K562 (cell line): ENCODE data around the gene PRKAR1A. TPM values are rescaled to one million over a fixed set of nuclear protein-coding genes. Genes with fewer than 3 reads are reported as not detected.

Source experiments
- ATAC-seq: fragments of 200-7000 bp; cut with Tn5 transposase; 3 replicates; pipeline ENCODE4 v1.9.1; 2020; ENCODE audit warnings: moderate library complexity
- BruUV-seq: library from RNA; stranded (reverse); fragments of 400-500 nt; replicated peaks from 2 replicates; lab custom pipeline; 2021; lab: Mats Ljungman, UMichigan
- CTCF ChIA-PET: fragments of 300-600 bp; formaldehyde crosslinking; extraction: SDS; loops from one replicate; lab custom pipeline; 2021; ENCODE audit warnings: low intra/inter-chr PET ratio; lab: Yijun Ruan, JAX
- POLR2A ChIA-PET: fragments of 300-600, 350-650 bp; sonication (Branson Sonifier 250); formaldehyde crosslinking; extraction: SDS; loops from one replicate; lab custom pipeline; 2021; ENCODE audit warnings: antibody characterized with exemption, inconsistent platforms; lab: Yijun Ruan, JAX
- DNase-seq, 4 experiments: peaks; one replicate each; pipeline versions ENCODE4 v3.0.0 to v3.0.0-alpha.2; 2011 to 2018; ENCODE audit warnings: low spot score in 3 of 4, mixed read lengths in 3 of 4; ENCODE audit errors: extremely low read depth in 1 of 4
- FAIRE-seq: peaks from 2 replicates; lab custom pipeline; 2011; peaks lifted over from hg19 to GRCh38; lab: Jason Lieb, UNC
- H2AFZ ChIP-seq: 2 replicates; pipeline ENCODE4 v1.6.0; 2011; ENCODE audit warnings: low read depth, low read length, control low read depth, inconsistent platforms
- H3K27ac ChIP-seq: fragments of 200-600 bp; 3 replicates; pipeline ENCODE4 v1.8.0; 2011; ENCODE audit warnings: low read depth, mild to moderate bottlenecking, control low read depth, inconsistent platforms, low read length, moderate library complexity, mixed read lengths; ENCODE audit errors: extremely low read depth
- H3K27me3 ChIP-seq, 2 experiments: fragments of 300-600 bp in 1 of 2; 2 replicates in 1 of 2; 3 replicates in 1 of 2; pipeline versions ENCODE4 v1.6.0 to v1.8.0; 2011; ENCODE audit warnings: inconsistent platforms in 2 of 2, low read length in 2 of 2, mild to moderate bottlenecking in 1 of 2, mixed read lengths in 1 of 2, moderate library complexity in 1 of 2; ENCODE audit not compliant: control insufficient read depth in 2 of 2, insufficient read depth in 2 of 2
- H3K36me3 ChIP-seq: fragments of 300-600 bp; 3 replicates; pipeline ENCODE4 v1.8.0; 2011; ENCODE audit warnings: mild to moderate bottlenecking, low read length, inconsistent platforms; ENCODE audit not compliant: control insufficient read depth, insufficient read depth
- H3K4me1 ChIP-seq, 2 experiments: fragments of 200-600 bp in 1 of 2; replicated peaks in 1 of 2; 2 replicates in 1 of 2; 3 replicates in 1 of 2; pipeline versions ENCODE4 v1.5.1 to v1.8.0; 2011; ENCODE audit warnings: inconsistent platforms in 2 of 2, low read length in 2 of 2, mild to moderate bottlenecking in 1 of 2, mixed read lengths in 1 of 2, moderate library complexity in 1 of 2; ENCODE audit not compliant: control insufficient read depth in 2 of 2, insufficient read depth in 2 of 2
- H3K4me2 ChIP-seq: 2 replicates; pipeline ENCODE4 v1.6.1; 2011; ENCODE audit warnings: low read length, control low read depth, inconsistent platforms, mixed read lengths; ENCODE audit not compliant: insufficient read depth
- H3K4me3 ChIP-seq: fragments of 200-600 bp; sonication (generic), shearing (Covaris generic); 2 replicates; pipeline ENCODE4 v1.5.1; 2016; ENCODE audit warnings: control low read depth, inconsistent platforms
- H3K79me2 ChIP-seq: fragments of 200-600 bp; 3 replicates; pipeline ENCODE4 v1.8.0; 2011; ENCODE audit warnings: low read length, inconsistent platforms; ENCODE audit not compliant: control insufficient read depth, insufficient read depth
- H3K9ac ChIP-seq, 2 experiments: 2 replicates each; pipeline versions ENCODE4 v1.6.0 to v1.6.1; 2011; ENCODE audit warnings: low read depth in 2 of 2, low read length in 2 of 2, control low read depth in 1 of 2, inconsistent platforms in 1 of 2, mild to moderate bottlenecking in 1 of 2, mixed read lengths in 1 of 2; ENCODE audit not compliant: insufficient read depth in 1 of 2
- H3K9me1 ChIP-seq: one replicate; pipeline ENCODE4 v1.6.0; 2011; ENCODE audit warnings: inconsistent platforms, mild to moderate bottlenecking, low read length, moderate library complexity; ENCODE audit not compliant: control insufficient read depth, insufficient read depth
- H3K9me3 ChIP-seq: replicated peaks from 2 replicates; pipeline ENCODE4 v1.5.1; 2011; ENCODE audit warnings: low read depth, low read length, inconsistent platforms; ENCODE audit not compliant: control insufficient read depth, insufficient read depth
- H4K20me1 ChIP-seq: replicated peaks from 2 replicates; pipeline ENCODE4 v1.6.1; 2011; ENCODE audit warnings: low read length, inconsistent platforms, mixed read lengths; ENCODE audit not compliant: control insufficient read depth, insufficient read depth
- HNRNPLL ChIP-seq: fragments of 200-400 bp; formaldehyde crosslinking; IDR thresholded peaks from 2 replicates; pipeline ENCODE4 v1.6.1; 2017; ENCODE audit warnings: low read length, low read depth, mild to moderate bottlenecking; ENCODE audit not compliant: poor library complexity, severe bottlenecking
- IFI16 ChIP-seq: fragments of 250-450 bp; sonication (Bioruptor Pico); IDR thresholded peaks from 2 replicates; pipeline ENCODE4 v2.1.2; 2022; ENCODE audit warnings: mild to moderate bottlenecking, inconsistent platforms
- MAFF ChIP-seq: IDR thresholded peaks from 2 replicates; pipeline ENCODE4 v1.6.1; 2012; ENCODE audit warnings: low read length, improper control_type of control experiment
- PHF20 ChIP-seq: fragments of 450-650 bp; IDR thresholded peaks from 2 replicates; pipeline ENCODE4 v1.6.1; 2018; ENCODE audit not compliant: partially characterized antibody
- SAFB ChIP-seq: fragments of 200-400 bp; formaldehyde crosslinking; IDR thresholded peaks from 2 replicates; pipeline ENCODE4 v1.6.1; 2017; ENCODE audit warnings: low read depth, low read length, borderline replicate concordance
- TARDBP ChIP-seq: fragments of 450-650 bp; IDR thresholded peaks from 2 replicates; pipeline ENCODE4 v1.6.1; 2016
- USF2 ChIP-seq: sonication (generic); formaldehyde crosslinking; IDR thresholded peaks from 2 replicates; pipeline ENCODE4 v1.5.0; 2020; ENCODE audit warnings: missing genetic modification reagents
- YBX1 ChIP-seq: fragments of 450-650 bp; IDR thresholded peaks from 2 replicates; pipeline ENCODE4 v1.7.1; 2016; ENCODE audit warnings: mild to moderate bottlenecking
- ZBTB8A ChIP-seq: fragments of 450-650 bp; IDR thresholded peaks from 2 replicates; pipeline ENCODE4 v1.6.1; 2018; ENCODE audit warnings: mild to moderate bottlenecking, moderate library complexity; ENCODE audit not compliant: partially characterized antibody
- ZNF766 ChIP-seq: fragments of 200-800 bp; sonication (Bioruptor generic); conservative IDR thresholded peaks from 2 replicates; pipeline ENCODE4 v1.6.1; 2016; ENCODE audit warnings: missing genetic modification characterization, missing compliant biosample characterization
- ZNF778 ChIP-seq: fragments of 450-650 bp; formaldehyde crosslinking; IDR thresholded peaks from 2 replicates; pipeline ENCODE4 v1.4.0; 2020; ENCODE audit warnings: mild to moderate bottlenecking, moderate library complexity
- WGBS: fragments of 100-300 bp; shearing (Covaris generic); methylation state at CpG from one replicate; pipeline ENCODE4 v1.1.6; 2016; ENCODE audit warnings: low coverage, mixed read lengths; ENCODE audit not compliant: insufficient coverage; ENCODE audit errors: missing lambda C conversion rate; 5-methylcytosine and 5-hydroxymethylcytosine counted together
- in situ Hi-C: fragments of 300-500 bp; cut with MboI; formaldehyde crosslinking; loops from 4 replicates; pipeline ENCODE4 v1.15.0; 2018; ENCODE audit warnings: inconsistent platforms, mixed read lengths
- intact Hi-C: fragments of 100-400 bp; cut with micrococcal nuclease; formaldehyde crosslinking; loops from 2 replicates; pipeline ENCODE4 v1.14.2; 2022
- polyA plus RNA-seq, 8 experiments: library from polyadenylated mRNA; depleted of rRNA in 4 of 8; stranded (reverse) in 5 of 8; unstranded in 3 of 8; fragments of >200 nt; fragmentation: Nextera tagmentation in 2 of 8; fragmentation: Illumina TruSeq in 1 of 8; extraction: Ambion mirVana in 2 of 8; extraction: Trizol in 1 of 8; gene quantifications; 2 replicates each; pipeline versions ENCODE4 v1.2.1 to v1.2.3, GENCODE V29; 2011 to 2014; ENCODE audit warnings: inconsistent platforms in 1 of 8, missing spikeins in 1 of 8
- total RNA-seq, 7 experiments: library from RNA; depleted of rRNA in 6 of 7; stranded (reverse); fragments of >200 nt in 6 of 7; fragmentation: Illumina TruSeq in 2 of 7; extraction: Trizol in 2 of 7; gene quantifications; 2 replicates each; pipeline versions ENCODE4 v1.2.1 to v1.2.3, GENCODE V29; 2011 to 2021; ENCODE audit warnings: low replicate concordance in 1 of 7
- TF ChIP-seq, protein P1 (sequence below): conservative IDR thresholded peaks from 2 replicates; pipeline ENCODE4 v1.6.1; 2011; ENCODE audit warnings: low read depth, mild to moderate bottlenecking, low read length; ENCODE audit not compliant: control insufficient read depth
- TF ChIP-seq, protein P2 (sequence below): sonication (generic); formaldehyde crosslinking; IDR thresholded peaks from 2 replicates; pipeline ENCODE4 v1.8.1; 2023; ENCODE audit warnings: mild to moderate bottlenecking, missing genetic modification reagents

Gene PRKAR1A
- total and polyA plus RNA-seq, 9 of the 15 experiments (the other 6 are each of a cell fraction or from before 2014, with no cell fraction given) = 15.0 to 95.6 (median 67.5) TPM

DNA sequence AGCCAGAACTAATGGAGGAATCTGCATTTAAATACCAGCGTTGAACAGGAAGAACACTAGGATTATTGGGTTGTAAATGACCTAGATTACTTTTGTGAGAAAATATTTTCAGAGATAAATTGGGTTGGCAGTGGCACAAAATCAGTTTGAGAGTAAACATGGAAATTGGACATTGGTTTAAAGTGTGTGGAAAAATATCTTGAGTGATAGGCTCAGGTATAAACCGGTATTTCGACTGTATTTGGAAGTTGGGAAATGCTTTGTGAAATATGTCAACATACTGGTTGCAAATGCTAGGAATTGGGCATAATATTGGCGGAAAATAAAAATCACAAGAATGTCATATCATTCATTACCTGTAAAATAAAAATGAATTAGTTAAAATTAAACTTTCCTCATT lies 15.1 kb downstream of the PRKAR1A start:
- no peaks in the 10 kb centered on the region for H3K9me3 ChIP-seq
- POLR2A ChIA-PET = no interaction called here
- no peaks in the 10 kb centered on the region for H3K79me2 ChIP-seq
- in situ Hi-C loops = no loop called here
- no peak overlapping the region for H3K4me3 ChIP-seq
- no peak for TF ChIP-seq SAFB
- no peak for TF ChIP-seq ZBTB8A
- TF ChIP-seq HNRNPLL = no peak
- H3K4me1 ChIP-seq = no peaks in the 10 kb centered on the region
- 86% methylated on average over 4 of the region's 4 CpGs for WGBS
- H3K27ac ChIP-seq = no peak overlapping the region
- ATAC-seq (no peak), DNase-seq (no peak), FAIRE-seq (no peak)
- no TSS peak for BruUV-seq
- intact Hi-C loops = no loop called here
- H2AFZ ChIP-seq = no peak overlapping the region
- no peaks in the 10 kb centered on the region for H3K9me1 ChIP-seq
- no peaks in the 10 kb centered on the region for H4K20me1 ChIP-seq
- H3K4me2 ChIP-seq = no peak overlapping the region
- H3K27me3 ChIP-seq = no peaks in the 10 kb centered on the region
- CTCF ChIA-PET = no interaction called here
- peaks cover 90% of the 10 kb centered on the region for H3K36me3 ChIP-seq
- H3K9ac ChIP-seq = no peak overlapping the region

- Histone ChIP-seq H3K4me3 (no peak overlapping the region), H3K4me1 (no peaks in the 10 kb centered on the region), H3K36me3 (peaks cover 76% of the 10 kb centered on the region; the same call in 2 of the 3 replicates), H2AFZ (no peak overlapping the region), H3K9me1 (no peaks in the 10 kb centered on the region), H3K9me3 (no peaks in the 10 kb centered on the region), H3K9ac (no peak overlapping the region), H3K27ac (no peak overlapping the region), H3K79me2 (no peaks in the 10 kb centered on the region), H4K20me1 (no peaks in the 10 kb centered on the region), H3K27me3 (no peaks in the 10 kb centered on the region), H3K4me2 (no peak overlapping the region)
- ChIA-PET CTCF (no interaction called here), POLR2A (interaction anchor here (0.6 kb wide), 2 partner anchors 11 to 379 kb away, joined by 3 read pairs; no protein-coding TSS in a partner anchor)
- BruUV-seq = no TSS peak
- DNase-seq = no peak
- 85% methylated on average over 4 of the region's 4 CpGs for WGBS
- in situ Hi-C loops (no loop called here), intact Hi-C loops (no loop called here)
- no peak for ATAC-seq
- FAIRE-seq = no peak
- TF ChIP-seq PHF20 (no peak), ZNF778 (CRISPR knock-in tag) (no peak), TARDBP (no peak), ZNF766 (CRISPR knock-in tag) (no peak), YBX1 (no peak), MAFF (no peak), USF2 (CRISPR knock-in tag) (no peak), IFI16 (no peak)
- TF ChIP-seq, protein P1, sequence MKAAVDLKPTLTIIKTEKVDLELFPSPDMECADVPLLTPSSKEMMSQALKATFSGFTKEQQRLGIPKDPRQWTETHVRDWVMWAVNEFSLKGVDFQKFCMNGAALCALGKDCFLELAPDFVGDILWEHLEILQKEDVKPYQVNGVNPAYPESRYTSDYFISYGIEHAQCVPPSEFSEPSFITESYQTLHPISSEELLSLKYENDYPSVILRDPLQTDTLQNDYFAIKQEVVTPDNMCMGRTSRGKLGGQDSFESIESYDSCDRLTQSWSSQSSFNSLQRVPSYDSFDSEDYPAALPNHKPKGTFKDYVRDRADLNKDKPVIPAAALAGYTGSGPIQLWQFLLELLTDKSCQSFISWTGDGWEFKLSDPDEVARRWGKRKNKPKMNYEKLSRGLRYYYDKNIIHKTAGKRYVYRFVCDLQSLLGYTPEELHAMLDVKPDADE = no peak
- TF ChIP-seq, protein P2, sequence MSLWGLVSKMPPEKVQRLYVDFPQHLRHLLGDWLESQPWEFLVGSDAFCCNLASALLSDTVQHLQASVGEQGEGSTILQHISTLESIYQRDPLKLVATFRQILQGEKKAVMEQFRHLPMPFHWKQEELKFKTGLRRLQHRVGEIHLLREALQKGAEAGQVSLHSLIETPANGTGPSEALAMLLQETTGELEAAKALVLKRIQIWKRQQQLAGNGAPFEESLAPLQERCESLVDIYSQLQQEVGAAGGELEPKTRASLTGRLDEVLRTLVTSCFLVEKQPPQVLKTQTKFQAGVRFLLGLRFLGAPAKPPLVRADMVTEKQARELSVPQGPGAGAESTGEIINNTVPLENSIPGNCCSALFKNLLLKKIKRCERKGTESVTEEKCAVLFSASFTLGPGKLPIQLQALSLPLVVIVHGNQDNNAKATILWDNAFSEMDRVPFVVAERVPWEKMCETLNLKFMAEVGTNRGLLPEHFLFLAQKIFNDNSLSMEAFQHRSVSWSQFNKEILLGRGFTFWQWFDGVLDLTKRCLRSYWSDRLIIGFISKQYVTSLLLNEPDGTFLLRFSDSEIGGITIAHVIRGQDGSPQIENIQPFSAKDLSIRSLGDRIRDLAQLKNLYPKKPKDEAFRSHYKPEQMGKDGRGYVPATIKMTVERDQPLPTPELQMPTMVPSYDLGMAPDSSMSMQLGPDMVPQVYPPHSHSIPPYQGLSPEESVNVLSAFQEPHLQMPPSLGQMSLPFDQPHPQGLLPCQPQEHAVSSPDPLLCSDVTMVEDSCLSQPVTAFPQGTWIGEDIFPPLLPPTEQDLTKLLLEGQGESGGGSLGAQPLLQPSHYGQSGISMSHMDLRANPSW (CRISPR knock-in tag) = no peak
Observed at GRCh38 chr17:68531252-68531651, 19.0 kb downstream of the PRKAR1A start.
